Stimulated activated effector memory CD8-positive, alpha-beta T cell treated with anti-CD3 and anti-CD28 coated beads, Interleukin-12 subunit alpha, Interleukin-12 subunit beta, amount 100 ng/mL, for 72 hours (primary cell): Measurements from ENCODE around the gene ELAVL3.

Source experiments
- ATAC-seq: fragments of 150-1000 bp; cut with Tn5 transposase; 2 replicates; pipeline ENCODE4 v1.10.0; 2021
- DNase-seq, 2 donors: peaks; one replicate each; pipeline ENCODE4 v3.0.0; 2021 to 2022; ENCODE audit warnings: low spot score in 2 of 2
- H3K27ac Mint-ChIP-seq: one replicate; pipeline ENCODE4 v1.8.0; 2022; ENCODE audit warnings: mild to moderate bottlenecking, mixed read lengths
- H3K36me3 Mint-ChIP-seq: one replicate; pipeline ENCODE4 v1.8.0; 2022; ENCODE audit warnings: mild to moderate bottlenecking, mixed read lengths
- H3K4me1 Mint-ChIP-seq: one replicate; pipeline ENCODE4 v1.8.0; 2022; ENCODE audit warnings: mixed read lengths
- H3K4me3 Mint-ChIP-seq: one replicate; pipeline ENCODE4 v1.8.0; 2022; ENCODE audit warnings: mild to moderate bottlenecking, mixed read lengths
- H3K9me3 Mint-ChIP-seq: one replicate; pipeline ENCODE4 v1.8.0; 2022; ENCODE audit warnings: mixed read lengths

ELAVL3 gene

DNA sequence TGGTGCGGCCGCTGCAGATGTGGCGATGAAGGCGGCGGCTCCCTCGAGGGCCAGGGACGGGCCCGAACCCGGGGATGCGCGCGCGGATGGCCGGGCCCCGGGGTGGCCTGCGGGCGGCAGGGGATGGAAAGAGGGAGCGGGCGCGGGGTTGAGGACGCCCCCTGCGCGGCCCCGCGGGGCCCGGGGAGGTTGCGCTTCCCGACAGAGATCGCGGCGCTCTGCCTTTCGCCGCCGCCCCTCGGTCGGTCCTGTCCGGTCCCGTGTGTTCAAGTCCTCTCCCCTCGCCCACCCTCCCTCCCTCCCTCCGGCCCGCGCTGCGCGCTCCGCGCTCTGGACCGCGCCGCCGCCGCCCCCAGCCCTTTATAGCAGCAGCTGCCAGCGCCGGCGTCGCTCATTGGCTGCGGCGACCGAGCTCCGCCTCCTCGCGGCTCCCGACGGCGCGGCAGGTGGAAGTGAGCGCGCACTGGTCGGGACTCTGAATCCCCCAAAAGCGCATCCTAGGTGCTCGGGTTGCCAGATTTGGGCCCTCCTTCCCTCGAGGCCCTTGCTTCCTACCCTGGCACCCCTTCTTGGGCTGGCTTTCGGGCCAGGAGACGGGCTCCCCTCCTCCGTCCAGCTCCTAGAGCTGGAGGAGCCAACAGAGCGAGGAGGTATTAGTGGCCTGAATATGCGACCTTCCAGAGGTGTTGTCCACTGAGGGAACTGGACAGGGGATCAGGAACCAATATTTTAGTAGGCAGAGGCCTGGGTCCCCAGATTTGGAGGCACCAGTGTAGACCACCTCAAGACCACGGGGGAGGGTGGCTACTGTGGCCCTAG is at the start of gene ELAVL3:
ELAVL3 (minus strand) TSS at position 332 of the 819 bp plus-strand sequence. CDS start 438 bp downstream, outside the sequence.
- Mint-ChIP-seq H3K27ac (peak within 1 kb of the TSS; percentile 89), H3K4me3 (peak within 1 kb of the TSS; percentile 79), H3K36me3 (peaks cover 15% of the 10 kb centered on the region), H3K4me1 (peaks cover 34% of the 10 kb centered on the region), H3K9me3 (no peaks in the 10 kb centered on the region)
- DNase-seq (no peak), ATAC-seq (no peak)

DNA sequence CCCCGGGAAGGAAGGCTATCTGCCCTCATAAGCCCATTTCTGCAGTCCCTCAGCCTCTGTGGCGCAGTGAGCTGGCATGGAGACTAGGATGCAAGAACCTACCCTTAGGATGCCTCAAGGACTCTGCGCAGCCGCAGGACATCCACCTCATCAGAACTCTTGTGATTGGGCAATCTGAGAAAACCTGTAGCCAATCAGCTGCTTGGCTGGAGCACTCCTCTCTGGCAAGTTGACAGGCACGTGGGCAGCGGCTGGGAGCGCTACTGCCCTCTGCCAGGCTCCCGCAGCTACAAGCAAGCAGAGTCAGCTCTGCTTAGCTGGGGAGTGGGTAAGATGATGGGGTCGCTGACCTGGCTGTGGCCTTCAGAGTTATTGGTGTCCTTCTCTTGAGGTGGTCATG is 49.6 kb upstream of the ELAVL3 start:
- no peak overlapping the region for H3K27ac Mint-ChIP-seq
- no peaks in the 10 kb centered on the region for H3K9me3 Mint-ChIP-seq
- H3K36me3 Mint-ChIP-seq = peaks cover 8% of the 10 kb centered on the region
- H3K4me3 Mint-ChIP-seq = no peak overlapping the region
- ATAC-seq (no peak), DNase-seq (no peak)
- H3K4me1 Mint-ChIP-seq = peaks cover 41% of the 10 kb centered on the region

DNA sequence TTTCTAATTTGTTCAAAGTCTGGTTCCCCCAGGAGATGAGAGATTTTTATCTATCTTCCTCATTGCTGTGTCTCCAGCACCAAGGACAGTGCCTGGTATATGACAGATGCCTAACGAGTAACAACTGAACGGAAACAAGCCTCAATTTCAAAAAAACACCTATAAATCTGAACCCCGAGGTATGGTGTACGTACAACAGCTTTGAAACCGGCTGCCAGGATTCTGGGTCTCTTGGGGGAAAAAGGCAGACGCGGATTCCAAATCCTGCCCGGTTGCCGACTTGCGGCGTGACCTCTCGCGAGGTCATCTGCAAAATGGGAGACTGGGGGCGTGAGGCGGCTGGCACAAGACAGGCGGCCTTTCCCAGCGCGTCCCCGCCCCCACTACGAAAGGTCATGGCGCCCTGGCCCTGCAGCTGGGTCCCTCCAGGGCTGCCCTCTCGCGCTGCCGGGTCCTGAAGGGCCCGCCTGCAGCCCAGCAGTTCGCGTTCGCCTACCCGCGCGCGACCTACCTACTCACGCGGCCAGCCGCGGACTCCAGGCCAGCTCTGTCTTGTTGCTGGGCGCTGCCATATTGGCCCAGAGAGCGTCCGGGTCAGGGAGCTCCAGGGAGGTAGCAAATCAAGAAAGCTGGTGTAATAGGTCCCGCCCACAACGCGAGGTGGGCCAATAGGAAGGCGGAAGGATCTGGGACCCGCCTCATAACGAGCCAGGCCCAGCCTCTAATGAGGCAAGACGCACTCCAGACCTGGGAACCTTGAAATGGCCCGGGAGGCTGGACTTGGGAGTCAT is 47.9 kb upstream of the ELAVL3 start, which contains the start of gene ECSIT:
ECSIT (minus strand) TSS at position 584 of the 791 bp plus-strand sequence. CDS start 9,964 bp downstream, outside the sequence.
- peak within 1 kb of the TSS; percentile 93 for H3K27ac Mint-ChIP-seq
- peaks cover 27% of the 10 kb centered on the region for H3K4me1 Mint-ChIP-seq
- peak within 1 kb of the TSS; percentile 94 for H3K4me3 Mint-ChIP-seq
- DNase-seq (peak; percentile 81 to 96), ATAC-seq (peak; percentile 96)
- peaks cover 25% of the 10 kb centered on the region for H3K36me3 Mint-ChIP-seq
- no peaks in the 10 kb centered on the region for H3K9me3 Mint-ChIP-seq

DNA sequence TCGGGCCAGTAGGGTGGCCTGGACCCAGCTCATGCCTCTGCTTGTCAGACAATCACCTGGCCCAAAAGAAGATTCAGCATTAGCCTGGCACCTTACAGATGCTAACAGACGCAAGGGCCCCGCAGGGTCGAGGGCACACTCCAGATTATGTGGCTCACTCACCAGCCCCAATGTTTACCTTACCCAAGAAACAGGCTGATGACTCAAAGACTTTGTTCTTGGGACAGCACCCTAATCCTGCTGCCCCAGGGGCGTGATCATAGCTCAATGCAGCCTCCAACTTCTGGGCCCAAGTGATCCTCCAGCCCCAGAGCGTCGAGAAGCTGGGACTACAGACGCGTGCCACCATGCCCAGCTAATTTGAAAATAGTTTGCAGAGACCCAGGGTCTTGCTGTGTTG is 38.3 kb upstream of the ELAVL3 start:
- Mint-ChIP-seq H3K4me3 (no peak overlapping the region), H3K36me3 (peaks cover 65% of the 10 kb centered on the region), H3K9me3 (no peaks in the 10 kb centered on the region), H3K27ac (no peak overlapping the region), H3K4me1 (no peaks in the 10 kb centered on the region)
- ATAC-seq (no peak), DNase-seq (no peak)

DNA sequence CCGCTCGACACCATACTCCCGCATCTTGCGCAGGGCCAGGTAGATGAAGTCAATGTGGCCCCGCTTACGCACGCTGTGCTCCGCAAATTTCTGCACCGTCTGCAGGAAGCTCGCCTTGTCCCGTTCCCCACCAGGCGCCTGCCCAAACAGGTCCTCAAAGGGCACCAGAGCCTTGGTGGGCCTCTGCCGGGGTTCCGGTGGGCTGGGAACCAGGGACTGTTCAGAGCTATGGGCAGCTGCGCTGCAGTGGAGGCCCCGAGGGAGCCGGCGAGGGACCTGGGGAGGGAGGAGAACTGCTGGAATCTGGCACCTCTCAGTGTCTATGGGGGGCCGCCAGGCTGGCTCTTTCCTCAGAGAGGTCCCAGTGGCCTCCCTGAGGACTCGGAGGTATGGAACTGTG is 33.1 kb upstream of the ELAVL3 start:
- ATAC-seq (no peak), DNase-seq (no peak)
- Mint-ChIP-seq H3K36me3 (peaks cover 69% of the 10 kb centered on the region), H3K9me3 (no peaks in the 10 kb centered on the region), H3K4me1 (peaks cover 5% of the 10 kb centered on the region), H3K4me3 (no peak overlapping the region), H3K27ac (no peak overlapping the region)

DNA sequence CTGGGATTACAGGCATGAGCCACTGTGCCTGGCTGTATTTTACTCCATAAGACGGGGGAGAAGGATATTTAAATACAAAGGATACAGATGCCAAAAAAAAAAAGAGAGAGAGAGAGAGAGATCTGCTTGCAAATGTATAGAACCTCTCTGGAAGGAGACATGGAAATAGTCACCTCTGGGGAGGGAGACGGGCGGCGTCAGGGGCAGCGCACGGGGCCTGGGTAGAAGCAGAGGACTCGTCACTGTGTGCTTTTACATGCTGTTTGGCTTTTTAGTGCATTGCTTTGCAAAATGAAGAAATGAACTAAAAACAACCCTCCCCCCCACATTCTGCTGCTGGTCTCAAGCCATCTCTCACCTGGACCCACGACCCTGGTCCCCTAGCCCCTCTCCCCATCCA is 29.6 kb upstream of the ELAVL3 start:
- Mint-ChIP-seq H3K27ac (no peak overlapping the region), H3K9me3 (no peaks in the 10 kb centered on the region), H3K4me1 (peaks cover 19% of the 10 kb centered on the region), H3K36me3 (peaks cover 66% of the 10 kb centered on the region), H3K4me3 (no peak overlapping the region)
- DNase-seq (no peak), ATAC-seq (no peak)

DNA sequence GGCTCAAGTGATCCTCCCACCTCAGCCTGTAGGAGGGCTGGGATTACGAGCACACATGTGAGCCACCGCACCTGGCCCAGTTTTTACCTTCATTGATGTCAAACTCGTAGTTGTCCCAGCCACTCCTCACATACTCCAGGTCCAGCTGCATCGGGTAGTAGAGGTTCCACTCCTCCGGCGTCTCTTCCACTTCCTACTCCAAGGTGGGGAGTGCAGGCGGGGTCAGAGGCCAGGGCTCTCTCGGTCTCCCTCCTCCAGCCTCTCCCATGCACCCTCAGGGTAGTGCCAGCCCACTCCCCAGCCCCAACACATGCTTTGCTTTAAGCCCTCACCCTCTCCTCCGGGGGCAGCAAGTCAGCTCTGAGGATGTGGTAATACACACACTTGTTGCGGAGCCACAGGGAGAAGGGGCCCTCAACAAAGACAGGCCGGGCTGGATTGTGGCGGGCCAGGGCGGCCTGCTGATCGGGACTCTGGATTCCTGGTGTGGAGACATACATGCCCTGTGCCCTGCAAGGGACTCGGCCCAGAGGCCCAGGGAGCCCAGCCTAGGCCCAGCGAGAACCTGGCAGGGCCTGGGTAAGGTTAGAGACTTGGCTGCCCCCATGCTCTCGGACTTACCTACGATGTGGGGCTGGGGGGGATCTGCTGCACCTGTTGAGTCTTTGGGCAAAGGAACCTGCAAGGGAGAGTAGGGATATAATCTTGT is 26.7 kb upstream of the ELAVL3 start:
- H3K27ac Mint-ChIP-seq = no peak overlapping the region
- H3K36me3 Mint-ChIP-seq = peaks cover 50% of the 10 kb centered on the region
- no peak for DNase-seq
- no peaks in the 10 kb centered on the region for H3K9me3 Mint-ChIP-seq
- peak overlapping the region; percentile 85 for H3K4me3 Mint-ChIP-seq
- peaks cover 28% of the 10 kb centered on the region for H3K4me1 Mint-ChIP-seq
- ATAC-seq = no peak

DNA sequence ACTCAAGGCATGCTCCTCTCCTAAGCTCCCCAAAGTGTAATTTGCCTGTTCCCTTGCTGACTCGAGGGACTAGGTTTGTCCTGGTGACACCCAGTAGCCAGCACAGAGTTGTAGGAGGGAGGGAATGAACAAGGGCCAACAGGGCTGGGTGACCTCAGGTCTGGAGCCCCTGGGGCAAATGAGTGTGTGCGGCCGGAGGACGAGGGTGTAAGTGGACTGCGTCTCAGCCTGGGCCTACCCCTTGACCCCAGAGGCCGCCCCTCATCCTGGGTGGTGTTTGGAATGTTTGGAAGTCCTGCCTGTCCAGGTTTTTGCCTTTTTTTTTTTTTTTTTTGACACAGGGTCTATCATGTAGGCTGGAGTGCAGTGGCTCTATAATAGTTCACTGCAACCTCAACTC is 26.1 kb upstream of the ELAVL3 start:
- Mint-ChIP-seq H3K36me3 (peaks cover 50% of the 10 kb centered on the region), H3K27ac (peak overlapping the region; percentile 97), H3K4me1 (peaks cover 28% of the 10 kb centered on the region), H3K4me3 (peak overlapping the region; percentile 85), H3K9me3 (no peaks in the 10 kb centered on the region)
- no peak for ATAC-seq
- DNase-seq = no peak

DNA sequence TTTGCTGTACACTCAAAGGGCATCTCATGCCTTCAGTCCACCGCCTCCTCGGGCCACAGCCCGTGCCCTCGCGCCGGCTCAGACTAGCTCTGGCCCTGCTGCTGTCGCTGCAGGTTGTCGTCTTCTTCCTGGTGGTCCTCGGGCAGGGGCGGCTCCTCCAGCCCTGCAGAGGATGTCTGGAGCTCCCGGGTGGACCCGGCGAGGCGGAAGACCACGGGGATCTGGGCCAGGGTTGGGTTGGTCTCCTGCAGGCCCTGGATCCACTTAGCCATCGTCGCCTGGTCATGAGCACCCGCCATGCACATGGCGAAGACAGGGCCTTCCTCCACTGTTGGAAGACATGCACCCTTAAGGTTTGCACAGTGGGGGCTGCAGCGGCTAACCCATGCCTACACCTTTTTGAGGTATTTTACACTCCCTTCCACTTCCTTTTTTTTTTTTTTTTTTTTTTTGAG is 25.3 kb upstream of the ELAVL3 start:
- Mint-ChIP-seq H3K4me3 (peak overlapping the region; percentile 85), H3K9me3 (no peaks in the 10 kb centered on the region), H3K36me3 (peaks cover 54% of the 10 kb centered on the region), H3K4me1 (peaks cover 31% of the 10 kb centered on the region), H3K27ac (peak overlapping the region; percentile 97)
- no peak for DNase-seq
- ATAC-seq = peak; percentile 49

DNA sequence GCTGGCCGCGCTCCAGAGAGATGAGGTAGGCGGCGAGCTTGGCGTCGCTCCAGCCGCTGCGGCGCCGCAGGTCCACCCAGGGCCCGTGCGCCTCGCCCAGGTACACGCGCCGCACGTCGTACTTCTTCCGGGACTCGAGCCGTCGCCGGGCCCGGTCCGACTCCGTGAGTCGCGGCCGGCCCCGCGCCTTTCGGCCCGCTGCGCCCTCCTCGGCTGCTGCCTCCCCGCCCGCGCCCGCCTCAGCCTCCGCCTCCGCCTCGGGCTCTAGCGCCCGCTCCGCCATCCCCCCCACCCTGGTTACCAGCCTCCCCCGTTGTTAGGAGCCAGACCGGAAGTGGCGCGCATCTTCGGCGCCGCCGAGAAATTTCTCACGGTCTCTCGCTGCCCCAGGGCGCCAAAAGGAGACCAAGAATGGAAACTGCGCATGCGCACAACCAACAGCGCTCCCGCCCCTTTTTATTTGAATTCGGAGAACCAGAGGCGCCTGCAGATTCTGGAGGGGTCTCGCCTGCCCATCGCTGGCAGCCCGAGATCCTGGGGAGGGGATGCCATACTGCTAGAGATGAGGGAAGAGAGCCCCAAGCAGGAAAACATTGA is 24.8 kb upstream of the ELAVL3 start, which contains the start of gene ZNF653:
ZNF653 (minus strand) TSS at position 336 of the 597 bp plus-strand sequence; CDS start at position 283, 53 bp downstream.
- Mint-ChIP-seq H3K4me1 (peaks cover 29% of the 10 kb centered on the region), H3K4me3 (peak within 1 kb of the TSS; percentile 85), H3K9me3 (no peaks in the 10 kb centered on the region), H3K27ac (peak within 1 kb of the TSS; percentile 97), H3K36me3 (peaks cover 53% of the 10 kb centered on the region)
- peak; percentile 96 to 97 for DNase-seq
- ATAC-seq = peak; percentile 84

DNA sequence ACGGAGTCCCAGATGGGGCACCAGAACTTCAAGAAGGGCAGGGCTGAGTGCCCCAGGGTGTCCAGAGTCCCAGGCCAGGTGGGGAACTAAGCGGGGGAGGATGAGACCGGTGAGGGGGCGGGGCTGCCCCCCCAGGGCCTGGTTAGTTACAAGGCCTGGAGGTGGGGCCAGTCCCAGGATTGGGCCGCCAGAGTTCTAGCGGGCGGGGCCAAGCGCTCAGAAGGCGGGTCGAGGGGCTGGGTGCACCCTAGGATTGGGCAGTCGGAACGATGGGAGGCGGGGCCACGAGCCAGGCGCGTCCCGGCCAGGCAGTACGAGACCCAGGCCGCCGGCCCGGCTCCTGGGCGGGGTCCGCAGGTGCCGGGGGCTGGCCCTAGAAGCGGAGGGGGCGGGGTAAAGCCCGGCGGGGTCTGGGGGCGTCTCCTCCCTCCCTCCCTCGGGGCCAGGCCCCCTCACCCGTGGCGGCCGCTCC is 24.2 kb upstream of the ELAVL3 start:
- Mint-ChIP-seq H3K4me3 (peak overlapping the region; percentile 85), H3K36me3 (peaks cover 51% of the 10 kb centered on the region), H3K9me3 (no peaks in the 10 kb centered on the region), H3K4me1 (peaks cover 32% of the 10 kb centered on the region), H3K27ac (peak overlapping the region; percentile 97)
- peak; percentile 93 for ATAC-seq
- DNase-seq = peak; percentile 92 to 97

DNA sequence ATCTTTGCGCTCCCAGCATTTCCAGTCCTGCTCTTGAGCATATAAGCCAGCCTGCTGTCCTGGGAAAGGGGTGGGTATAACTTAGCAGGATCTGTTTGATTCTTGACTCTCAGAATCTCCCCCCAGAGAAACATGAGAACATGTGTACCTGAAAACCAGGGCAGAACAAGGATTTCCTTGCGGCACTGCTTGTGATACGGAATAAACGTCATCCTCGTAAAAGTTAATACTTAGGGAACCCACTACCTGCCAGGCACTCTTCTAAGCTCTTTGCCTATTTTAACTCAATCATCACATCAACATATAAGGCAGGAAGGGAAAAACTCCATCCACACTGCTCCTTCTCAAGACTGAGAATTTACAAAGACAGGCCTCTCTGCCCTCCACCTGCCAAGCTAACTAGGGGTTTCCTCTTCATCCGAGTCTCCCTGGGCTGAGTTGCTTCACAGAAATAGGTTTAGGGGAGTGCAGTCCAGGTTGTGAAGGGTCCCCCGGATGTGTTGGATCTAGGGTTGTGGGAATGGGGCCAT is 23.7 kb upstream of the ELAVL3 start:
- DNase-seq = no peak
- H3K9me3 Mint-ChIP-seq = no peaks in the 10 kb centered on the region
- peak overlapping the region; percentile 85 for H3K4me3 Mint-ChIP-seq

DNA sequence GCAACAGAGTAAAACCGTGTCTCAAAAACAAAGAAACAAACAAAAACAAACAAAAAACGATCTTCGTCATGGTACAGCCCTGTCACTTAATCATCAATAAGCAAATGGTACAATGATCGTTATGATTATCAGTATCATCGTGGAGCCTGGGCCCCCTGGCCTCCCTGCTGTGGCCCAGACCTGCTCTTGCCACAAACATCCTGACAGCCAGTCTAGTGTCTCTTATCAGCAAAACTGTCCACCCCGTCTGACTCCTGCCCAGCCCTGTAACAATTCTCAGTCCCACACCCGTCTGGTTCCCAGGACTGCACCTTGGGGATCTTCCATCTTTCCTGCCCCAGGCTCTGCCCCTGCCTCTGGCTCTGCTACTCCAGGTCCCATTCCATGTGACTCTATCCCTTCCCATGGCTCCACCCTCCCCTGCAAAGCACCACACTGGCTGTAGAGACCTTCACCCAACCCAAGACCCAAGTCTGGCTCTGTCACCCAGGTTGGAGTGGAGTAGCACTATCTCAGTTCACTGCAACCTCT is 19.1 kb upstream of the ELAVL3 start:
- Mint-ChIP-seq H3K36me3 (peaks cover 35% of the 10 kb centered on the region), H3K4me3 (no peak overlapping the region), H3K9me3 (no peaks in the 10 kb centered on the region), H3K4me1 (peaks cover 26% of the 10 kb centered on the region), H3K27ac (peak overlapping the region; percentile 33)
- ATAC-seq (no peak), DNase-seq (no peak)

More for the DNA sequence above, 23.7 kb upstream of the ELAVL3 start:
- H3K4me1 Mint-ChIP-seq = peaks cover 36% of the 10 kb centered on the region
- ATAC-seq = no peak
- H3K36me3 Mint-ChIP-seq = peaks cover 55% of the 10 kb centered on the region
- peak overlapping the region; percentile 97 for H3K27ac Mint-ChIP-seq

DNA sequence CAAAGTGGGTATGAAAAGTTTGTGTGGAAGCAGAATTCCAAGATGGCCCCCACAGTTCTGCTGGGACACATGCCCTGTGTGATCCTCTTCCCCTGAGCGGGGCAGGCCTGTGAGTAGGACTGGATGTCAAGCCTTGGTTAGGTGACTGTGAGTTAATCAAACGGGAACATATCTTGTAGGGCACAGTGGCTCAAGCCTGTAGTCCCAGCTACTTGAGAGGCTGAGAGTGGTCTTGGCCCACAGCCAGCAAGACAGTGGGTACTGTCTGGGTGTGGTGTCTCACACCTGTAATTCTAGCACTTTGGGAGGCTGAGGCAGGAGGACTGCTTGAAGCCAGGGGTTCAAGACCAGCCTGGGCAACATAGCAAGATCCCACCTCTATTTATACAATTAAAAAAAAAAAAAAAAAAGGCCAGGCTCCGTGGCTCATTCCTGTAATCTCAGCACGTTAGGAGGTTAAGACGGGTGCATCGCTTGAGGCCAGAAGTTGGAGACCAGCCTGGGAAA is 18.4 kb upstream of the ELAVL3 start:
- H3K36me3 Mint-ChIP-seq = peaks cover 35% of the 10 kb centered on the region
- peaks cover 19% of the 10 kb centered on the region for H3K4me1 Mint-ChIP-seq
- H3K27ac Mint-ChIP-seq = peak overlapping the region; percentile 33
- no peak for DNase-seq
- no peak overlapping the region for H3K4me3 Mint-ChIP-seq
- ATAC-seq = no peak
- H3K9me3 Mint-ChIP-seq = no peaks in the 10 kb centered on the region
